DND-41 (cell line): ENCODE results near the gene ALDH3B2.
A peak's percentile ranks its signal among the peaks of the same experiment; 100 is the strongest.
"Not testable (repeated sequence)": the region's sequence is repeated elsewhere in the genome, so short reads cannot be mapped to it uniquely, and the experiment has no call there.

ENCODE experiments used
- ATAC-seq: fragments of 200-7000 bp; cut with Tn5 transposase; 3 replicates; pipeline ENCODE4 v1.9.1; 2021; ENCODE audit warnings: low read depth; ENCODE audit not compliant: insufficient read depth
- DNase-seq: peaks from one replicate; pipeline ENCODE4 v3.0.0-alpha.2; 2020
- H2AFZ ChIP-seq: 2 replicates; pipeline ENCODE4 v1.6.0; 2012; ENCODE audit warnings: low read depth, low read length
- H3K27ac ChIP-seq: 2 replicates; pipeline ENCODE4 v1.5.1; 2012; ENCODE audit warnings: low read length, inconsistent platforms
- H3K27me3 ChIP-seq: fragments of 200-600 bp; sonication (generic); 2 replicates; pipeline ENCODE4 v1.6.0; 2012; ENCODE audit warnings: low read length, mild to moderate bottlenecking, inconsistent platforms; ENCODE audit not compliant: insufficient read depth, poor library complexity
- H3K36me3 ChIP-seq: 2 replicates; pipeline ENCODE4 v1.5.1; 2012; ENCODE audit warnings: low read length, inconsistent platforms; ENCODE audit not compliant: insufficient read depth
- H3K4me1 ChIP-seq: 2 replicates; pipeline ENCODE4 v1.5.1; 2012; ENCODE audit warnings: mild to moderate bottlenecking, low read length; ENCODE audit not compliant: insufficient read depth
- H3K4me2 ChIP-seq: 2 replicates; pipeline ENCODE4 v1.6.0; 2012; ENCODE audit warnings: mild to moderate bottlenecking, moderate library complexity, low read length, inconsistent platforms; ENCODE audit not compliant: insufficient read depth
- H3K4me3 ChIP-seq, 2 experiments: fragments of 200-600 bp in 1 of 2; shearing (Covaris generic) in 1 of 2; 2 replicates each; pipeline ENCODE4 v1.5.1; 2012 to 2016; ENCODE audit warnings: inconsistent platforms in 2 of 2, low read length in 2 of 2, mild to moderate bottlenecking in 2 of 2, low read depth in 1 of 2, moderate library complexity in 1 of 2
- H3K79me2 ChIP-seq: 2 replicates; pipeline ENCODE4 v1.6.0; 2012; ENCODE audit warnings: low read length, inconsistent platforms; ENCODE audit not compliant: insufficient read depth
- H3K9ac ChIP-seq: 2 replicates; pipeline ENCODE4 v1.6.0; 2012; ENCODE audit warnings: low read depth, mild to moderate bottlenecking, inconsistent platforms, low read length, moderate library complexity
- H3K9me3 ChIP-seq: 2 replicates; pipeline ENCODE4 v1.5.1; 2012; ENCODE audit warnings: low read length, moderate library complexity, mild to moderate bottlenecking, inconsistent platforms; ENCODE audit not compliant: insufficient read depth, severe bottlenecking
- H4K20me1 ChIP-seq: 2 replicates; pipeline ENCODE4 v1.6.0; 2012; ENCODE audit warnings: low read length; ENCODE audit not compliant: insufficient read depth
- EZH2 ChIP-seq: IDR thresholded peaks from 3 replicates; pipeline ENCODE4 v1.6.1; 2012; ENCODE audit warnings: borderline replicate concordance, low read depth, mild to moderate bottlenecking, moderate library complexity, low read length, inconsistent platforms; ENCODE audit not compliant: severe bottlenecking
- TF ChIP-seq, protein P1 (sequence below): IDR thresholded peaks from 2 replicates; pipeline ENCODE4 v1.5.1; 2012; ENCODE audit warnings: borderline replicate concordance, low read length, moderate library complexity, mild to moderate bottlenecking; ENCODE audit not compliant: poor library complexity, severe bottlenecking; ENCODE audit errors: extremely low read depth

ALDH3B2 gene

GRCh38 chr11:67689178-67689577, 14.8 kb upstream of the ALDH3B2 start:
- Histone ChIP-seq H3K79me2 (no peaks in the 10 kb centered on the region), H4K20me1 (no peaks in the 10 kb centered on the region), H3K4me2 (no peak overlapping the region), H3K36me3 (no peaks in the 10 kb centered on the region), H3K4me3 (no peak overlapping the region), H3K9ac (no peak overlapping the region), H3K9me3 (no peaks in the 10 kb centered on the region), H3K4me1 (peaks cover 58% of the 10 kb centered on the region), H3K27ac (peak overlapping the region; percentile 73), H3K27me3 (no peaks in the 10 kb centered on the region), H2AFZ (0 out of 2 replicates have a peak overlapping the region, but pooled peaks have one; percentile 6)
- ATAC-seq (no peak), DNase-seq (no peak)
- no peak for TF ChIP-seq EZH2
- TF ChIP-seq, protein P1, sequence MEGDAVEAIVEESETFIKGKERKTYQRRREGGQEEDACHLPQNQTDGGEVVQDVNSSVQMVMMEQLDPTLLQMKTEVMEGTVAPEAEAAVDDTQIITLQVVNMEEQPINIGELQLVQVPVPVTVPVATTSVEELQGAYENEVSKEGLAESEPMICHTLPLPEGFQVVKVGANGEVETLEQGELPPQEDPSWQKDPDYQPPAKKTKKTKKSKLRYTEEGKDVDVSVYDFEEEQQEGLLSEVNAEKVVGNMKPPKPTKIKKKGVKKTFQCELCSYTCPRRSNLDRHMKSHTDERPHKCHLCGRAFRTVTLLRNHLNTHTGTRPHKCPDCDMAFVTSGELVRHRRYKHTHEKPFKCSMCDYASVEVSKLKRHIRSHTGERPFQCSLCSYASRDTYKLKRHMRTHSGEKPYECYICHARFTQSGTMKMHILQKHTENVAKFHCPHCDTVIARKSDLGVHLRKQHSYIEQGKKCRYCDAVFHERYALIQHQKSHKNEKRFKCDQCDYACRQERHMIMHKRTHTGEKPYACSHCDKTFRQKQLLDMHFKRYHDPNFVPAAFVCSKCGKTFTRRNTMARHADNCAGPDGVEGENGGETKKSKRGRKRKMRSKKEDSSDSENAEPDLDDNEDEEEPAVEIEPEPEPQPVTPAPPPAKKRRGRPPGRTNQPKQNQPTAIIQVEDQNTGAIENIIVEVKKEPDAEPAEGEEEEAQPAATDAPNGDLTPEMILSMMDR = no peak

GRCh38 chr11:67687986-67688385, 13.6 kb upstream of the ALDH3B2 start:
- H3K79me2 ChIP-seq = no peaks in the 10 kb centered on the region
- H3K36me3 ChIP-seq = no peaks in the 10 kb centered on the region
- H3K4me1 ChIP-seq = peaks cover 69% of the 10 kb centered on the region
- H3K9me3 ChIP-seq = peaks cover 2% of the 10 kb centered on the region
- ATAC-seq (peak; percentile 21; the same call in 1 of the 3 replicates), DNase-seq (peak; percentile 52)
- H4K20me1 ChIP-seq = no peaks in the 10 kb centered on the region
- peak overlapping the region in 1 of 2 experiments; percentile 4; a peak in 1 of 4 replicates for H3K4me3 ChIP-seq
- H3K27ac ChIP-seq = peak overlapping the region; percentile 95
- peak overlapping the region; percentile 43; the same call in 1 of the 2 replicates for H3K9ac ChIP-seq
- H2AFZ ChIP-seq = peak overlapping the region; percentile 46; the same call in 1 of the 2 replicates
- H3K4me2 ChIP-seq = peak overlapping the region; percentile 20; the same call in 1 of the 2 replicates
- no peaks in the 10 kb centered on the region for H3K27me3 ChIP-seq
- TF ChIP-seq, protein P1 = no peak
- no peak for TF ChIP-seq EZH2

DNA sequence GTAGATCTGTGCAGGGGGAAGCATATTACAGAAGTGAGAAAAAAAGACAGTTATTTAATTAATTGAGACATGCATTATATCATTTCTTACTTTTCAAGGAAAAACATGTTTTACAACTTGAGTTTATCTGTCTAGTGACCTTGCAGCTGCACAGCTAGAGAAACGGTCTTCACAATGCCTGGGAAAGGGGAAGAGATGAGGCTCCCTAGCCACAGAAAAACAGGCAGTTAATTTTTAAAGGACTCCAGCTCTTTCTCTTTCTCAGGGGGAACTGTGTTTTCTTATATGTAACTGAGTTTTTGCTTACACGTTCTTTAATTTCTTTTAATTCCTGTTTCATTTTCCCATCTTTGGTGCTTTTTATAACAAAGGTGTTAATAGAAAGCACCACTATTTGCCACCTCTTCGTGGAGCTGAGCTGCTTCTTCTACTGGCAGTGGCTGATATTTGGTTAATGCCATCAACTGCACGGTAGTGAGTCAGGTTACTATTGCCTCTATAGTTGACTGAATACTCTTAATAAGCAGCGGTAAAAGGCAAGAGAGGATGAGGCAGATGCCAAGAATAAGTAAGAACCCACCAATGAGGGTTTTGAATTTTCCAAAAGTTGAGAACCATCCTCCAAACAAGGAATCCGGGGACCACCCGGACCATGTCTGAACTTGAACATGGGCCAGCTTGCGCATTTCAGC, 11.4 kb upstream of the ALDH3B2 start:
- not testable (repeated sequence) for H4K20me1 ChIP-seq, H3K27me3 ChIP-seq, H3K79me2 ChIP-seq, H3K36me3 ChIP-seq
- DNase-seq = peak; percentile 73
- H3K4me2 ChIP-seq = peak overlapping the region; percentile 56
- peaks cover 14% of the 10 kb centered on the region for H3K9me3 ChIP-seq
- H3K27ac ChIP-seq = peak overlapping the region; percentile 95
- peaks cover 83% of the 10 kb centered on the region for H3K4me1 ChIP-seq
- peak overlapping the region; percentile 33 for H2AFZ ChIP-seq
- H3K4me3 ChIP-seq = peak overlapping the region in 1 of 2 experiments; percentile 33; a peak in 2 of 4 replicates
- ATAC-seq = peak; percentile 77
- H3K9ac ChIP-seq = peak overlapping the region; percentile 62

GRCh38 chr11:67682126-67683034, 8.0 kb upstream of the ALDH3B2 start:
- not testable (repeated sequence) for H3K79me2 ChIP-seq, H3K27me3 ChIP-seq, H2AFZ ChIP-seq, DNase-seq, H3K36me3 ChIP-seq, H3K4me2 ChIP-seq, H3K4me3 ChIP-seq, ATAC-seq, H4K20me1 ChIP-seq
- Histone ChIP-seq H3K9ac (peak overlapping the region; percentile 62; the same call in 1 of the 2 replicates), H3K9me3 (peaks cover 22% of the 10 kb centered on the region), H3K27ac (peak overlapping the region; percentile 95), H3K4me1 (peaks cover 69% of the 10 kb centered on the region)
